Neutrophil (primary cell): ENCODE measurements around the gene SH2B3.
"Not testable (repeated sequence)": the region's sequence is repeated elsewhere in the genome, so short reads cannot be mapped to it uniquely, and the experiment has no call there.

Experiments
- H3K27ac ChIP-seq: fragments of 200-600 bp; sonication (generic); 2 replicates; pipeline ENCODE4 v1.5.1; 2016; ENCODE audit warnings: mild to moderate bottlenecking, moderate library complexity
- H3K27me3 ChIP-seq: fragments of 200-600 bp; sonication (generic); 2 replicates; pipeline ENCODE4 v1.6.0; 2016; ENCODE audit warnings: mild to moderate bottlenecking
- H3K36me3 ChIP-seq: fragments of 200-600 bp; sonication (generic); 2 replicates; pipeline ENCODE4 v1.5.1; 2017
- H3K4me1 ChIP-seq, 2 experiments: fragments of 200-600 bp in 1 of 2; sonication (generic) in 1 of 2; 1 replicate in 1 of 2; 2 replicates in 1 of 2; pipeline versions ENCODE4 v1.5.1 to v1.6.1; 2013 to 2016; ENCODE audit warnings: low read depth in 1 of 2, low read length in 1 of 2, mild to moderate bottlenecking in 1 of 2, moderate library complexity in 1 of 2; ENCODE audit not compliant: control insufficient read depth in 1 of 2, insufficient read depth in 1 of 2
- H3K4me3 ChIP-seq, 2 experiments: fragments of 200-600 bp in 1 of 2; sonication (generic) in 1 of 2; 1 replicate in 1 of 2; 2 replicates in 1 of 2; pipeline ENCODE4 v1.5.1; 2013 to 2016; ENCODE audit warnings: low read depth in 1 of 2, low read length in 1 of 2, mild to moderate bottlenecking in 1 of 2, moderate library complexity in 1 of 2
- H3K9me3 ChIP-seq: fragments of 200-600 bp; sonication (generic); 2 replicates; pipeline ENCODE4 v1.5.1; 2016
- TF ChIP-seq, protein P1 (sequence below): fragments of 200-600 bp; sonication (generic); IDR thresholded peaks from 2 replicates; pipeline ENCODE4 v1.5.1; 2016; ENCODE audit warnings: antibody characterized with exemption

SH2B3 gene

DNA sequence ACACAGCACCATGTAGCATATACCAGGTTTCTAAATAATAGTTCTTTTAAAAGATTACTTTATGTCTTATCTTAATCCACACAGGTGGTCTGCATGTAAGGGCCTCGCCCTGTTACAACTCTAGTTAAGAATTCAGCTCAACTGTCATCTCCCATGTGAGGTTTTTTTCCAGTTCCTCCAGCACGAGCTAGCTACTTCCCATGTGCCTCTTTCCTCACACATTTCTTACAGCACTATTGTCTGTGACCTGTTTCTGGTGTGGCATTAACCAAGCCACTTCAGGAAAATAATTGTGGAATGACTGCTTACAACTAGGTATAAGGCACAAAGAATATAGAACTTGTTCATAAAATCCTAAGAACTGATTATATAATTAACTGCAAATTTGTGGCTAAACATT is 65.5 kb downstream of the SH2B3 start:
- Histone ChIP-seq H3K36me3 (peaks cover 47% of the 10 kb centered on the region), H3K27me3 (no peaks in the 10 kb centered on the region), H3K4me1 (no peaks in the 10 kb centered on the region), H3K27ac (no peak overlapping the region), H3K9me3 (no peaks in the 10 kb centered on the region), H3K4me3 (no peak overlapping the region)
- TF ChIP-seq, protein P1, sequence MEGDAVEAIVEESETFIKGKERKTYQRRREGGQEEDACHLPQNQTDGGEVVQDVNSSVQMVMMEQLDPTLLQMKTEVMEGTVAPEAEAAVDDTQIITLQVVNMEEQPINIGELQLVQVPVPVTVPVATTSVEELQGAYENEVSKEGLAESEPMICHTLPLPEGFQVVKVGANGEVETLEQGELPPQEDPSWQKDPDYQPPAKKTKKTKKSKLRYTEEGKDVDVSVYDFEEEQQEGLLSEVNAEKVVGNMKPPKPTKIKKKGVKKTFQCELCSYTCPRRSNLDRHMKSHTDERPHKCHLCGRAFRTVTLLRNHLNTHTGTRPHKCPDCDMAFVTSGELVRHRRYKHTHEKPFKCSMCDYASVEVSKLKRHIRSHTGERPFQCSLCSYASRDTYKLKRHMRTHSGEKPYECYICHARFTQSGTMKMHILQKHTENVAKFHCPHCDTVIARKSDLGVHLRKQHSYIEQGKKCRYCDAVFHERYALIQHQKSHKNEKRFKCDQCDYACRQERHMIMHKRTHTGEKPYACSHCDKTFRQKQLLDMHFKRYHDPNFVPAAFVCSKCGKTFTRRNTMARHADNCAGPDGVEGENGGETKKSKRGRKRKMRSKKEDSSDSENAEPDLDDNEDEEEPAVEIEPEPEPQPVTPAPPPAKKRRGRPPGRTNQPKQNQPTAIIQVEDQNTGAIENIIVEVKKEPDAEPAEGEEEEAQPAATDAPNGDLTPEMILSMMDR, result no peak

GRCh38 chr12:111482462-111482861 is 76.7 kb downstream of the SH2B3 start:
- Histone ChIP-seq H3K27me3 (no peaks in the 10 kb centered on the region), H3K4me1 (no peaks in the 10 kb centered on the region), H3K27ac (no peak overlapping the region), H3K9me3 (no peaks in the 10 kb centered on the region), H3K36me3 (peaks cover 74% of the 10 kb centered on the region), H3K4me3 (no peak overlapping the region)
- TF ChIP-seq, protein P1, result no peak

GRCh38 chr12:111488271-111488670 is 82.5 kb downstream of the SH2B3 start:
- Histone ChIP-seq H3K27me3 (no peaks in the 10 kb centered on the region), H3K4me3 (no peak overlapping the region), H3K27ac (no peak overlapping the region), H3K9me3 (no peaks in the 10 kb centered on the region), H3K4me1 (no peaks in the 10 kb centered on the region), H3K36me3 (peaks cover 76% of the 10 kb centered on the region)
- TF ChIP-seq, protein P1, result no peak

DNA sequence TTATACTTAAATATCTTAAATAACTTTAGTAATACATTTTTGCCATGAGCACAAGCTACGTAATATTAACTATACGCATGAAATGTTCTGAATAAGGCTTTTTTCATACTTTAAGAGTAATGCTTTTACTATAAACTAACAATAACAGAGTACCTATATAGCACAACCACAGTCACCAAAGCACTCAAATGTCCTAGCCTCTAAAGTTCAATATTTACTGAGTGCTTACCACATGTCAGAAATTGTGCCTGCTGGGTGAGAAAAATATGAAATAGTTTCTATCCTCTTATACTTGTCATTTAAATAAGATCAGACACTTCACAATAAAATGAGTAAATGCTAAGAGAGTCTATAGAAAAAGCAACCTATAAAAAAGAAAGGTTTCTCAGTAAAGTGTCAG is 83.1 kb downstream of the SH2B3 start:
- Histone ChIP-seq H3K4me1 (no peaks in the 10 kb centered on the region), H3K27ac (no peak overlapping the region), H3K4me3 (no peak overlapping the region), H3K9me3 (no peaks in the 10 kb centered on the region), H3K27me3 (no peaks in the 10 kb centered on the region), H3K36me3 (peaks cover 75% of the 10 kb centered on the region)
- TF ChIP-seq, protein P1, result no peak

- H3K36me3 ChIP-seq, result peaks cover 46% of the 10 kb centered on the region
- H3K4me3 ChIP-seq, H3K27me3 ChIP-seq, H3K27ac ChIP-seq, H3K9me3 ChIP-seq, H3K4me1 ChIP-seq: not testable (repeated sequence)
These were observed 87.3 kb downstream of the SH2B3 start for GRCh38 chr12:111492979-111493378.

GRCh38 chr12:111494676-111495075 is 89.0 kb downstream of the SH2B3 start:
- no peak overlapping the region for H3K4me3 ChIP-seq
- H3K9me3 ChIP-seq, result no peaks in the 10 kb centered on the region
- H3K36me3 ChIP-seq, result peaks cover 42% of the 10 kb centered on the region
- TF ChIP-seq, protein P1, result no peak
- no peaks in the 10 kb centered on the region for H3K4me1 ChIP-seq
- H3K27me3 ChIP-seq, result no peaks in the 10 kb centered on the region
- H3K27ac ChIP-seq, result no peak overlapping the region
